Measurements from ENCODE around the gene TMEM187.

DNA sequence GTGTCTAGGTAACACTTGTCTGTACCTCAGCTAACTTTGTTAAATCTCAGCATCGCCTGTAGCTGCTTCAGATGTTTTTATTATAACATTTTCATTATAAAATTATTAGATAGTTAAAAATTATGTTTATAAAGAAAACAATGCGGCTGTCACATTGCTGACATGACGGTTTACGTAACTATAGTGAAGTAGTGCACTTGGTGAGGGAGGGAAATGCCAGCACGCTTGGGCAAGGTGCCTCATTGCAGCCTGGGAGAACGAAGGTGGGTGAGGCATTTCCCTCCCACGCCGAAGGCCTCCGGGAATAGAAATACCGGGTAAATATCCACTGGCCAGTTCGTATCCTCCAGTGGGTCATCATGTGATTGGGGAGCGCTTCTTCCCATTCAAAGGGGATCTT lies 15.9 kb downstream of the TMEM187 start:
- TF ChIP-seq TAF1 (IDR thresholded peaks at IDR 0.05; ENCODE audit: low read depth): no peak
- TF ChIP-seq REST (IDR thresholded peaks at IDR 0.05; ENCODE audit: low read depth): no peak
- no peak for TF ChIP-seq NFIC (IDR thresholded peaks at IDR 0.05)
- TF ChIP-seq EP300 (IDR thresholded peaks at IDR 0.05; ENCODE audit: borderline replicate concordance): no peak
- TF ChIP-seq YY1 (IDR thresholded peaks at IDR 0.05; ENCODE audit: low read depth): no peak
- TF ChIP-seq EGR1 (IDR thresholded peaks at IDR 0.05): no peak
- TF ChIP-seq, protein P1, sequence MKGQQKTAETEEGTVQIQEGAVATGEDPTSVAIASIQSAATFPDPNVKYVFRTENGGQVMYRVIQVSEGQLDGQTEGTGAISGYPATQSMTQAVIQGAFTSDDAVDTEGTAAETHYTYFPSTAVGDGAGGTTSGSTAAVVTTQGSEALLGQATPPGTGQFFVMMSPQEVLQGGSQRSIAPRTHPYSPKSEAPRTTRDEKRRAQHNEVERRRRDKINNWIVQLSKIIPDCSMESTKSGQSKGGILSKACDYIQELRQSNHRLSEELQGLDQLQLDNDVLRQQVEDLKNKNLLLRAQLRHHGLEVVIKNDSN (IDR thresholded peaks at IDR 0.05): no peak
